Mucosa of descending colon (tissue), 3 donors: ENCODE results near the gene STYXL1. TPM values are rescaled to one million over a fixed set of nuclear protein-coding genes. Genes with fewer than 3 reads are reported as not detected.
"Not testable (repeated sequence)": the region's sequence is repeated elsewhere in the genome, so short reads cannot be mapped to it uniquely, and the experiment has no call there.

Experiments
- ATAC-seq: fragments of 200-7000 bp; cut with Tn5 transposase; one replicate; pipeline ENCODE4 v1.9.1; 2020; ENCODE audit warnings: mild to moderate bottlenecking, moderate library complexity
- DNase-seq, 3 donors: peaks; one replicate each; pipeline ENCODE4 v3.0.0-alpha.2; 2020
- H3K36me3 ChIP-seq: fragments of 200-600 bp; one replicate; pipeline ENCODE4 v1.8.0; 2021; ENCODE audit warnings: low read depth, mild to moderate bottlenecking
- H3K4me1 ChIP-seq: fragments of 200-600 bp; one replicate; pipeline ENCODE4 v1.8.0; 2021; ENCODE audit warnings: low read depth, mild to moderate bottlenecking
- H3K4me3 ChIP-seq: fragments of 200-600 bp; one replicate; pipeline ENCODE4 v1.8.0; 2021; ENCODE audit warnings: mild to moderate bottlenecking
- H3K9me3 ChIP-seq: fragments of 200-600 bp; one replicate; pipeline ENCODE4 v1.8.0; 2021; ENCODE audit warnings: mild to moderate bottlenecking
- CTCF ChIP-seq: fragments of 200-600 bp; IDR thresholded peaks from one replicate; pipeline ENCODE4 v1.8.0; 2022; ENCODE audit warnings: antibody characterized with exemption, mild to moderate bottlenecking
- intact Hi-C, 2 donors: fragments of 100-400 bp; cut with DNase I in 1 of 2; cut with micrococcal nuclease in 1 of 2; formaldehyde crosslinking; loops; one replicate each; pipeline versions ENCODE4 v1.11.0 to v1.11.1; 2022; cut with DNase I, micrococcal nuclease
- total RNA-seq, 3 donors: library from RNA; stranded (reverse); fragmentation: NEBNext Ultra II Directional in 2 of 3; extraction: Animal tissue kit (Norgen Biotek cat#: 25700) in 2 of 3; gene quantifications; one replicate each; pipeline versions ENCODE4 v1.2.1 to v1.2.4, GENCODE V29; 2021 to 2023
- donor health status: DM: no; HTN: no; CAD: no; lungs with moderate emphysema.
- donor health status: DM: no; HTN: no; CAD: no.
- donor health status: DM: no; HTN: yes; CAD: no.

Gene STYXL1
- total RNA-seq, 3 donors from 2014 or later, result 31.1 to 36.0 (median 33.7) TPM

GRCh38 chr7:76011442-76011861 lies 36.3 kb downstream of the STYXL1 start:
- H3K36me3 ChIP-seq, result no peaks in the 10 kb centered on the region
- intact Hi-C loops, result no loop called here
- DNase-seq (no peak), ATAC-seq (peak; percentile 51)
- no peak for TF ChIP-seq CTCF
- H3K9me3 ChIP-seq, result no peaks in the 10 kb centered on the region
- H3K4me3 ChIP-seq, result no peak overlapping the region
- H3K4me1 ChIP-seq, result no peaks in the 10 kb centered on the region

GRCh38 chr7:76009672-76010600 lies 37.9 kb downstream of the STYXL1 start:
- Histone ChIP-seq H3K4me3 (no peak overlapping the region), H3K36me3 (no peaks in the 10 kb centered on the region), H3K4me1 (no peaks in the 10 kb centered on the region), H3K9me3 (no peaks in the 10 kb centered on the region)
- TF ChIP-seq CTCF, result no peak
- intact Hi-C loops, result no loop called here
- DNase-seq, result no peak
- ATAC-seq, result no peak

- DNase-seq (no peak), ATAC-seq (no peak)
- H3K4me1 ChIP-seq, result no peaks in the 10 kb centered on the region
- no peak overlapping the region for H3K4me3 ChIP-seq
- intact Hi-C loops, result no loop called here
- H3K36me3 ChIP-seq, result no peaks in the 10 kb centered on the region
- no peak for TF ChIP-seq CTCF
- H3K9me3 ChIP-seq, result no peaks in the 10 kb centered on the region
Observed at GRCh38 chr7:76008156-76008687, 39.6 kb downstream of the STYXL1 start.

- DNase-seq, intact Hi-C loops, H3K36me3 ChIP-seq, H3K4me1 ChIP-seq, ATAC-seq, H3K4me3 ChIP-seq, H3K9me3 ChIP-seq: not testable (repeated sequence)
Observed at GRCh38 chr7:76005004-76005403, 42.8 kb downstream of the STYXL1 start.

- H3K4me3 ChIP-seq, result no peak overlapping the region
- intact Hi-C loops, result no loop called here
- ATAC-seq (no peak), DNase-seq (no peak)
- no peaks in the 10 kb centered on the region for H3K4me1 ChIP-seq
- no peaks in the 10 kb centered on the region for H3K9me3 ChIP-seq
- no peak for TF ChIP-seq CTCF
- peaks cover 2% of the 10 kb centered on the region for H3K36me3 ChIP-seq
Observed at GRCh38 chr7:76003351-76003750, 44.4 kb downstream of the STYXL1 start.

GRCh38 chr7:76002822-76003221 lies 45.0 kb downstream of the STYXL1 start:
- no peak overlapping the region for H3K4me3 ChIP-seq
- no peak for TF ChIP-seq CTCF
- no peak for DNase-seq
- H3K4me1 ChIP-seq, result no peaks in the 10 kb centered on the region
- H3K9me3 ChIP-seq, result no peaks in the 10 kb centered on the region
- intact Hi-C loops, result no loop called here
- no peak for ATAC-seq
- H3K36me3 ChIP-seq, result peaks cover 2% of the 10 kb centered on the region
